Muscle layer of colon (tissue), 2 donors: Measurements from ENCODE around the gene PROSER3.

Experiments used
- H3K27ac ChIP-seq: one replicate; pipeline ENCODE4 v1.7.0; 2013; ENCODE audit warnings: low read depth, mild to moderate bottlenecking, low read length, moderate library complexity
- H3K27me3 ChIP-seq, 2 donors: one replicate each; pipeline ENCODE4 v1.7.0; 2013; ENCODE audit warnings: low read length in 2 of 2, mild to moderate bottlenecking in 2 of 2; ENCODE audit not compliant: insufficient read depth in 2 of 2, control insufficient read depth in 1 of 2
- H3K36me3 ChIP-seq: one replicate; pipeline ENCODE4 v1.7.0; 2013; ENCODE audit warnings: mild to moderate bottlenecking, low read length; ENCODE audit not compliant: insufficient read depth
- H3K4me1 ChIP-seq: one replicate; pipeline ENCODE4 v1.7.0; 2013; ENCODE audit warnings: mild to moderate bottlenecking, low read length; ENCODE audit not compliant: insufficient read depth
- H3K4me3 ChIP-seq, 2 donors: one replicate each; pipeline ENCODE4 v1.7.0; 2013; ENCODE audit warnings: low read length in 2 of 2, low read depth in 1 of 2, mild to moderate bottlenecking in 1 of 2, moderate library complexity in 1 of 2
- H3K9ac ChIP-seq: one replicate; pipeline ENCODE4 v1.7.0; 2013; ENCODE audit warnings: low read length
- H3K9me3 ChIP-seq: one replicate; pipeline ENCODE4 v1.7.0; 2013; ENCODE audit warnings: mild to moderate bottlenecking, low read length
- donor health status: abdominal sarcoma.
- donor health status: Adenocarcinoma of cecum.

PROSER3 gene

GRCh38 chr19:35757749-35758608 is at the start of gene PROSER3:
TSS of gene PROSER3 (plus strand) at chr19:35758176. CDS start at chr19:35758216, 40 bp downstream.
- Histone ChIP-seq H3K9ac (peak within 1 kb of the TSS; percentile 95), H3K4me1 (peaks cover 34% of the 10 kb centered on the region), H3K9me3 (no peaks in the 10 kb centered on the region), H3K4me3 (peak within 1 kb of the TSS; percentile 79 to 97), H3K27me3 (no peaks in the 10 kb centered on the region), H3K27ac (peak within 1 kb of the TSS; percentile 98), H3K36me3 (peaks cover 27% of the 10 kb centered on the region)

- no peaks in the 10 kb centered on the region for H3K9me3 ChIP-seq
- H3K9ac ChIP-seq = no peak overlapping the region
- no peak overlapping the region for H3K27ac ChIP-seq
- no peak overlapping the region for H3K4me3 ChIP-seq
- H3K27me3 ChIP-seq = no peaks in the 10 kb centered on the region
- no peaks in the 10 kb centered on the region for H3K36me3 ChIP-seq
- H3K4me1 ChIP-seq = no peaks in the 10 kb centered on the region
Measured at GRCh38 chr19:35708391-35708790, 49.6 kb upstream of the PROSER3 start.

GRCh38 chr19:35710784-35711723 is 46.9 kb upstream of the PROSER3 start:
- Histone ChIP-seq H3K4me3 (no peak overlapping the region), H3K4me1 (peaks cover 7% of the 10 kb centered on the region), H3K36me3 (no peaks in the 10 kb centered on the region), H3K27me3 (no peaks in the 10 kb centered on the region), H3K9ac (no peak overlapping the region), H3K27ac (no peak overlapping the region), H3K9me3 (no peaks in the 10 kb centered on the region)

- H3K27ac ChIP-seq = no peak overlapping the region
- no peak overlapping the region for H3K4me3 ChIP-seq
- H3K36me3 ChIP-seq = no peaks in the 10 kb centered on the region
- no peaks in the 10 kb centered on the region for H3K27me3 ChIP-seq
- no peak overlapping the region for H3K9ac ChIP-seq
- H3K9me3 ChIP-seq = no peaks in the 10 kb centered on the region
- peaks cover 10% of the 10 kb centered on the region for H3K4me1 ChIP-seq
Measured at GRCh38 chr19:35712567-35713505, 45.1 kb upstream of the PROSER3 start.

GRCh38 chr19:35713506-35713850 is 44.5 kb upstream of the PROSER3 start:
- Histone ChIP-seq H3K4me1 (peaks cover 10% of the 10 kb centered on the region), H3K9me3 (no peaks in the 10 kb centered on the region), H3K27me3 (no peaks in the 10 kb centered on the region), H3K9ac (no peak overlapping the region), H3K36me3 (no peaks in the 10 kb centered on the region), H3K4me3 (no peak overlapping the region), H3K27ac (no peak overlapping the region)

GRCh38 chr19:35713904-35714495 is 44.0 kb upstream of the PROSER3 start:
- Histone ChIP-seq H3K9ac (no peak overlapping the region), H3K4me3 (no peak overlapping the region), H3K4me1 (peaks cover 14% of the 10 kb centered on the region), H3K36me3 (no peaks in the 10 kb centered on the region), H3K27ac (no peak overlapping the region), H3K27me3 (no peaks in the 10 kb centered on the region), H3K9me3 (no peaks in the 10 kb centered on the region)

- H3K4me3 ChIP-seq = no peak overlapping the region
- H3K9ac ChIP-seq = no peak overlapping the region
- H3K27ac ChIP-seq = no peak overlapping the region
- no peaks in the 10 kb centered on the region for H3K27me3 ChIP-seq
- peaks cover 2% of the 10 kb centered on the region for H3K36me3 ChIP-seq
- peaks cover 21% of the 10 kb centered on the region for H3K4me1 ChIP-seq
- H3K9me3 ChIP-seq = no peaks in the 10 kb centered on the region
Measured at GRCh38 chr19:35714601-35715354, 43.2 kb upstream of the PROSER3 start.

GRCh38 chr19:35715355-35715809 is 42.6 kb upstream of the PROSER3 start:
- H3K9ac ChIP-seq = peak overlapping the region; percentile 61
- H3K27me3 ChIP-seq = no peaks in the 10 kb centered on the region
- peaks cover 8% of the 10 kb centered on the region for H3K36me3 ChIP-seq
- H3K9me3 ChIP-seq = no peaks in the 10 kb centered on the region
- H3K27ac ChIP-seq = peak overlapping the region; percentile 90
- peaks cover 21% of the 10 kb centered on the region for H3K4me1 ChIP-seq
- peak overlapping the region in 1 of 2 donors; percentile 77 for H3K4me3 ChIP-seq

GRCh38 chr19:35715981-35716800 is 41.8 kb upstream of the PROSER3 start:
- Histone ChIP-seq H3K36me3 (peaks cover 8% of the 10 kb centered on the region), H3K9ac (peak overlapping the region; percentile 61), H3K9me3 (no peaks in the 10 kb centered on the region), H3K27me3 (no peaks in the 10 kb centered on the region), H3K27ac (peak overlapping the region; percentile 90), H3K4me3 (peak overlapping the region; percentile 77 to 92), H3K4me1 (peaks cover 21% of the 10 kb centered on the region)
